HepG2 (cell line): Measurements from ENCODE around the gene IRF1. TPM values are rescaled to one million over a fixed set of nuclear protein-coding genes. Genes with fewer than 3 reads are reported as not detected.

ENCODE experiments used
- polyA plus RNA-seq, 8 experiments: library from polyadenylated mRNA; depleted of rRNA in 3 of 8; stranded (reverse) in 7 of 8; unstranded in 1 of 8; fragments of >200 nt; fragmentation: Illumina TruSeq in 4 of 8; extraction: Trizol in 4 of 8; gene quantifications; 2 replicates each; pipeline versions ENCODE4 v1.2.1 to v1.2.3, GENCODE V29; 2011 to 2016; ENCODE audit warnings: low read depth in 4 of 8, missing spikeins in 1 of 8, mixed read lengths in 1 of 8; ENCODE audit not compliant: insufficient read depth in 1 of 8
- small RNA-seq, 3 experiments: library from RNA; depleted of rRNA; stranded (forward); fragments of <200 nt; gene quantifications; one replicate each; pipeline ENCODE3, GENCODE V24; 2012; ENCODE audit warnings: low read depth in 2 of 3, low replicate concordance in 1 of 3; ENCODE audit not compliant: insufficient read length in 3 of 3, insufficient read depth in 2 of 3
- total RNA-seq, 5 experiments: library from RNA; depleted of rRNA; stranded (reverse); fragments of >200 nt; fragmentation: Illumina TruSeq; extraction: Trizol; gene quantifications; 2 replicates each; pipeline ENCODE4 v1.2.3, GENCODE V29; 2016; ENCODE audit warnings: low read depth in 1 of 5
- TF ChIP-seq, protein P1 (sequence below), 2 experiments: fragments of 450-650 bp in 1 of 2; sonication (generic) in 1 of 2; formaldehyde crosslinking in 1 of 2; IDR thresholded peaks; 2 replicates each; pipeline versions ENCODE4 v1.6.1 to v1.8.0; 2016 to 2022; ENCODE audit warnings: antibody characterized with exemption in 1 of 2, mild to moderate bottlenecking in 1 of 2, missing genetic modification reagents in 1 of 2

IRF1 gene
- total and polyA plus RNA-seq, 2 of the 13 experiments (the other 11 are each of a cell fraction or from before 2014, with no cell fraction given) = 4.1 to 8.8 TPM

- TF ChIP-seq, protein P1, sequence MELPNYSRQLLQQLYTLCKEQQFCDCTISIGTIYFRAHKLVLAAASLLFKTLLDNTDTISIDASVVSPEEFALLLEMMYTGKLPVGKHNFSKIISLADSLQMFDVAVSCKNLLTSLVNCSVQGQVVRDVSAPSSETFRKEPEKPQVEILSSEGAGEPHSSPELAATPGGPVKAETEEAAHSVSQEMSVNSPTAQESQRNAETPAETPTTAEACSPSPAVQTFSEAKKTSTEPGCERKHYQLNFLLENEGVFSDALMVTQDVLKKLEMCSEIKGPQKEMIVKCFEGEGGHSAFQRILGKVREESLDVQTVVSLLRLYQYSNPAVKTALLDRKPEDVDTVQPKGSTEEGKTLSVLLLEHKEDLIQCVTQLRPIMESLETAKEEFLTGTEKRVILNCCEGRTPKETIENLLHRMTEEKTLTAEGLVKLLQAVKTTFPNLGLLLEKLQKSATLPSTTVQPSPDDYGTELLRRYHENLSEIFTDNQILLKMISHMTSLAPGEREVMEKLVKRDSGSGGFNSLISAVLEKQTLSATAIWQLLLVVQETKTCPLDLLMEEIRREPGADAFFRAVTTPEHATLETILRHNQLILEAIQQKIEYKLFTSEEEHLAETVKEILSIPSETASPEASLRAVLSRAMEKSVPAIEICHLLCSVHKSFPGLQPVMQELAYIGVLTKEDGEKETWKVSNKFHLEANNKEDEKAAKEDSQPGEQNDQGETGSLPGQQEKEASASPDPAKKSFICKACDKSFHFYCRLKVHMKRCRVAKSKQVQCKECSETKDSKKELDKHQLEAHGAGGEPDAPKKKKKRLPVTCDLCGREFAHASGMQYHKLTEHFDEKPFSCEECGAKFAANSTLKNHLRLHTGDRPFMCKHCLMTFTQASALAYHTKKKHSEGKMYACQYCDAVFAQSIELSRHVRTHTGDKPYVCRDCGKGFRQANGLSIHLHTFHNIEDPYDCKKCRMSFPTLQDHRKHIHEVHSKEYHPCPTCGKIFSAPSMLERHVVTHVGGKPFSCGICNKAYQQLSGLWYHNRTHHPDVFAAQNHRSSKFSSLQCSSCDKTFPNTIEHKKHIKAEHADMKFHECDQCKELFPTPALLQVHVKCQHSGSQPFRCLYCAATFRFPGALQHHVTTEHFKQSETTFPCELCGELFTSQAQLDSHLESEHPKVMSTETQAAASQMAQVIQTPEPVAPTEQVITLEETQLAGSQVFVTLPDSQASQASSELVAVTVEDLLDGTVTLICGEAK (IDR thresholded peaks at IDR 0.05) = no peak
- TF ChIP-seq, protein P1 (CRISPR knock-in tag; IDR thresholded peaks at IDR 0.05) = no peak
Measured at GRCh38 chr5:132431632-132432031, 58.9 kb downstream of the IRF1 start (continued).

Small RNAs within 50 kb of the gene (small RNA-seq; reads per million reads assigned to genes)
- 0 reads per million in 3 experiments for gene RF00019

Other genes with a start within 250 kb of the IRF1 start
- gene PDLIM4, start 233.1 kb downstream of the IRF1 start, total RNA-seq (2016; rRNA removed; fragmentation: Illumina TruSeq; extraction: Trizol) = 0.80 and 1.1 TPM in 2 replicates
- 2.3 and 2.5 TPM in 2 replicates for gene PDLIM4, start 233.1 kb downstream of the IRF1 start, polyA plus RNA-seq (2011; rRNA removed)
- gene SLC22A4, start 196.4 kb downstream of the IRF1 start, total RNA-seq (2016; rRNA removed; fragmentation: Illumina TruSeq; extraction: Trizol) = 0.62 and 0.83 TPM in 2 replicates
- gene SLC22A4, start 196.4 kb downstream of the IRF1 start, polyA plus RNA-seq (2011; rRNA removed) = 0.33 and 0.56 TPM in 2 replicates
- 4.0 and 7.1 TPM in 2 replicates for gene SLC22A5, start 121.1 kb downstream of the IRF1 start, total RNA-seq (2016; rRNA removed; fragmentation: Illumina TruSeq; extraction: Trizol)
- 15.1 and 17.1 TPM in 2 replicates for gene SLC22A5, start 121.1 kb downstream of the IRF1 start, polyA plus RNA-seq (2011; rRNA removed)
- gene IL5, start 52.7 kb upstream of the IRF1 start, total RNA-seq (2016; rRNA removed; fragmentation: Illumina TruSeq; extraction: Trizol) = not detected in 2 replicates
- gene IL5, start 52.7 kb upstream of the IRF1 start, polyA plus RNA-seq (2011; rRNA removed) = not detected in 2 replicates
- gene RAD50, start 66.2 kb upstream of the IRF1 start, total RNA-seq (2016; rRNA removed; fragmentation: Illumina TruSeq; extraction: Trizol) = 23.4 and 40.1 TPM in 2 replicates
- gene RAD50, start 66.2 kb upstream of the IRF1 start, polyA plus RNA-seq (2011; rRNA removed) = 13.6 and 19.2 TPM in 2 replicates
- not detected in 2 replicates for gene IL13, start 167.4 kb upstream of the IRF1 start, total RNA-seq (2016; rRNA removed; fragmentation: Illumina TruSeq; extraction: Trizol)
- gene IL13, start 167.4 kb upstream of the IRF1 start, polyA plus RNA-seq (2011; rRNA removed) = 0.05 TPM in 1 of 2 replicates, not detected in the other
- not detected in 2 replicates for gene IL4, start 183.2 kb upstream of the IRF1 start, total RNA-seq (2016; rRNA removed; fragmentation: Illumina TruSeq; extraction: Trizol)
- gene IL4, start 183.2 kb upstream of the IRF1 start, polyA plus RNA-seq (2011; rRNA removed) = not detected in 2 replicates
- gene KIF3A, start 246.8 kb upstream of the IRF1 start, total RNA-seq (2016; rRNA removed; fragmentation: Illumina TruSeq; extraction: Trizol) = 8.4 and 11.3 TPM in 2 replicates
- gene KIF3A, start 246.8 kb upstream of the IRF1 start, polyA plus RNA-seq (2011; rRNA removed) = 2.3 TPM in 2 replicates